HepG2 (cell line): ENCODE results near the gene ELK1. TPM values are rescaled to one million over a fixed set of nuclear protein-coding genes. Genes with fewer than 3 reads are reported as not detected.

ENCODE experiments used
- ADNP ChIP-seq: sonication (generic); formaldehyde crosslinking; IDR thresholded peaks from 2 replicates; pipeline ENCODE4 v1.4.0; 2020; ENCODE audit warnings: missing genetic modification reagents
- EZH2 ChIP-seq: conservative IDR thresholded peaks from 2 replicates; pipeline ENCODE4 v1.6.1; 2012; ENCODE audit warnings: mild to moderate bottlenecking, low read depth, low read length, moderate library complexity
- FOSL2 ChIP-seq: sonication (generic); formaldehyde crosslinking; IDR thresholded peaks from 2 replicates; pipeline ENCODE4 v1.4.0; 2020; ENCODE audit warnings: missing genetic modification reagents
- KDM6A ChIP-seq: IDR thresholded peaks from 2 replicates; pipeline ENCODE4 v1.6.1; 2016; ENCODE audit warnings: low read depth
- KMT2A ChIP-seq: sonication (generic); formaldehyde crosslinking; IDR thresholded peaks from 2 replicates; pipeline ENCODE4 v1.4.0; 2020; ENCODE audit warnings: missing genetic modification reagents
- PHF20 ChIP-seq: sonication (generic); formaldehyde crosslinking; IDR thresholded peaks from 2 replicates; pipeline ENCODE4 v1.5.0; 2020; ENCODE audit warnings: mild to moderate bottlenecking, missing genetic modification reagents
- RARA ChIP-seq: IDR thresholded peaks from 2 replicates; pipeline ENCODE4 v1.6.1; 2016; ENCODE audit warnings: missing genetic modification reagents, missing compliant biosample characterization
- SIN3B ChIP-seq: fragments of 150-350 bp; IDR thresholded peaks from 2 replicates; pipeline ENCODE4 v1.6.1; 2014; ENCODE audit warnings: low read length
- TCF7L2 ChIP-seq: IDR thresholded peaks from 2 replicates; pipeline ENCODE4 v1.6.1; 2011; ENCODE audit warnings: mild to moderate bottlenecking, low read depth, low read length, moderate library complexity
- TEAD3 ChIP-seq: optimal IDR thresholded peaks from 2 replicates; pipeline ENCODE3; 2016; ENCODE audit warnings: borderline replicate concordance
- TMF1 ChIP-seq: sonication (generic); formaldehyde crosslinking; IDR thresholded peaks from 2 replicates; pipeline ENCODE4 v1.8.1; 2022; ENCODE audit warnings: low read depth, missing genetic modification reagents
- ZBTB20 ChIP-seq: sonication (generic); formaldehyde crosslinking; IDR thresholded peaks from 2 replicates; pipeline ENCODE4 v1.8.1; 2023; ENCODE audit warnings: missing genetic modification reagents, low read depth, mild to moderate bottlenecking, borderline replicate concordance
- ZNF224 ChIP-seq: sonication (generic); formaldehyde crosslinking; IDR thresholded peaks from 2 replicates; pipeline ENCODE4 v1.5.0; 2020; ENCODE audit warnings: mild to moderate bottlenecking, missing genetic modification reagents
- ZNF225 ChIP-seq: sonication (generic); formaldehyde crosslinking; IDR thresholded peaks from 2 replicates; pipeline ENCODE4 v1.4.0; 2020; ENCODE audit warnings: mild to moderate bottlenecking, missing genetic modification reagents
- ZNF562 ChIP-seq: sonication (generic); formaldehyde crosslinking; IDR thresholded peaks from 2 replicates; pipeline ENCODE4 v1.8.0; 2022; ENCODE audit warnings: missing genetic modification reagents, borderline replicate concordance
- ZNF615 ChIP-seq: sonication (generic); formaldehyde crosslinking; IDR thresholded peaks from 2 replicates; pipeline ENCODE4 v1.5.0; 2020; ENCODE audit warnings: mild to moderate bottlenecking, missing genetic modification reagents, borderline replicate concordance
- ZNF720 ChIP-seq: sonication (generic); formaldehyde crosslinking; IDR thresholded peaks from 2 replicates; pipeline ENCODE4 v1.4.0; 2020; ENCODE audit warnings: missing genetic modification reagents
- ZNF768 ChIP-seq: sonication (generic); formaldehyde crosslinking; IDR thresholded peaks from 2 replicates; pipeline ENCODE4 v1.4.0; 2020; ENCODE audit warnings: missing genetic modification reagents
- ZNF792 ChIP-seq: IDR thresholded peaks from 2 replicates; pipeline ENCODE4 v1.6.1; 2016
- ZNF816 ChIP-seq: sonication (generic); formaldehyde crosslinking; IDR thresholded peaks from 2 replicates; pipeline ENCODE4 v1.8.0; 2022; ENCODE audit warnings: missing genetic modification reagents, mild to moderate bottlenecking, borderline replicate concordance
- ZNF83 ChIP-seq: sonication (generic); formaldehyde crosslinking; IDR thresholded peaks from 2 replicates; pipeline ENCODE4 v1.4.0; 2020; ENCODE audit warnings: missing genetic modification reagents, mild to moderate bottlenecking, borderline replicate concordance
- polyA plus RNA-seq, 8 experiments: library from polyadenylated mRNA; depleted of rRNA in 3 of 8; stranded (reverse) in 7 of 8; unstranded in 1 of 8; fragments of >200 nt; fragmentation: Illumina TruSeq in 4 of 8; extraction: Trizol in 4 of 8; gene quantifications; 2 replicates each; pipeline versions ENCODE4 v1.2.1 to v1.2.3, GENCODE V29; 2011 to 2016; ENCODE audit warnings: low read depth in 4 of 8, missing spikeins in 1 of 8, mixed read lengths in 1 of 8; ENCODE audit not compliant: insufficient read depth in 1 of 8
- total RNA-seq, 5 experiments: library from RNA; depleted of rRNA; stranded (reverse); fragments of >200 nt; fragmentation: Illumina TruSeq; extraction: Trizol; gene quantifications; 2 replicates each; pipeline ENCODE4 v1.2.3, GENCODE V29; 2016; ENCODE audit warnings: low read depth in 1 of 5
- TF ChIP-seq, protein P1 (sequence below): sonication (generic); formaldehyde crosslinking; IDR thresholded peaks from 2 replicates; pipeline ENCODE4 v1.8.1; 2022; ENCODE audit warnings: low read depth, mild to moderate bottlenecking, missing genetic modification reagents
- TF ChIP-seq, protein P2 (sequence below): sonication (generic); formaldehyde crosslinking; IDR thresholded peaks from 2 replicates; pipeline ENCODE4 v1.8.0; 2022; ENCODE audit warnings: missing genetic modification reagents, mild to moderate bottlenecking, moderate library complexity, borderline replicate concordance
- TF ChIP-seq, protein P3 (sequence below): IDR thresholded peaks from 2 replicates; pipeline ENCODE4 v1.6.1; 2016; ENCODE audit warnings: missing genetic modification reagents, missing compliant biosample characterization

The ELK1 gene
- total and polyA plus RNA-seq, 2 of the 13 experiments (the other 11 are each of a cell fraction or from before 2014, with no cell fraction given): 4.3 to 7.2 TPM

DNA sequence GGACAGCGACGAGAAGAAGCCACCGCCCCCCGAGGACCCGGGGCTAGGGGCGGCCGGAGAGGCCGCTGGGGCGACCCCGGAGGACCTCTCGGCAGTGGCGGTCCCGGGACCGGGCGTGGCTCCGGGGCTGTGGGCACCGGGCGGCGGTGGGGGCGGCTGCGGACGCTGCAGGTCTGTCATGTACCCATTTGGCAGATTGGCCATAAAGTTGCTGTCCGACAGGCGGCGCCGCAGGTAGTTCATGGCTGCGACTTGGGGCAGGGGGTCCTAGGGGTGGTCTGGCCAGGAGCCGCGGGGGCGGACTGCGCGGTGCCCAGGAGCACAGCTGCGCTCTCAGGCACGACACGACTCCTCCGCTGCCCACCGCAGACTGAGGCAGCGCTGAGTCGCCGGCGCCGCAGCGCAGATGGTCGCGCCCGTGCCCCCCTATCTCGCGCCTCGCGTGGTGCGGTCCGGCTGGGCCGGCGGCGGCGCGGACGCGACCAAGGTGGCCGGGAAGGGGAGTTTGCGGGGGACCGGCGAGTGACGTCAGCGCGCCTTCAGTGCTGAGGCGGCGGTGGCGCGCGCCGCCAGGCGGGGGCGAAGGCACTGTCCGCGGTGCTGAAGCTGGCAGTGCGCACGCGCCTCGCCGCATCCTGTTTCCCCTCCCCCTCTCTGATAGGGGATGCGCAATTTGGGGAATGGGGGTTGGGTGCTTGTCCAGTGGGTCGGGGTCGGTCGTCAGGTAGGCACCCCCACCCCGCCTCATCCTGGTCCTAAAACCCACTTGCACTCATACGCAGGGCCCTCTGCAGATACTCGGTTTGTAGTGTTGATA is 30.7 kb downstream of the ELK1 start, which contains the start of gene SYN1 (continued):
- TF ChIP-seq ZNF83 (CRISPR knock-in tag) (0 out of 2 replicates have a peak, but pooled peaks have one; percentile 46), EZH2 (no peak), ZNF720 (CRISPR knock-in tag) (no peak), KDM6A (no peak), ZBTB20 (CRISPR knock-in tag) (no peak), RARA (CRISPR knock-in tag) (0 out of 2 replicates have a peak, but pooled peaks have one; percentile 30), ZNF816 (0 out of 2 replicates have a peak, but pooled peaks have one; percentile 51), ZNF768 (CRISPR knock-in tag) (peak; percentile 30; the same call in 1 of the 2 replicates), ZNF615 (CRISPR knock-in tag) (no peak), ZNF225 (CRISPR knock-in tag) (no peak), ZNF224 (CRISPR knock-in tag) (no peak), TCF7L2 (no peak), ADNP (CRISPR knock-in tag) (no peak), ZNF562 (CRISPR knock-in tag) (no peak), ZNF792 (CRISPR knock-in tag) (0 out of 2 replicates have a peak, but pooled peaks have one; percentile 58), FOSL2 (CRISPR knock-in tag) (peak; percentile 56), KMT2A (CRISPR knock-in tag) (no peak), TMF1 (CRISPR knock-in tag) (peak; percentile 84), TEAD3 (peak; percentile 30), SIN3B (no peak), PHF20 (no peak)
- TF ChIP-seq, protein P1, sequence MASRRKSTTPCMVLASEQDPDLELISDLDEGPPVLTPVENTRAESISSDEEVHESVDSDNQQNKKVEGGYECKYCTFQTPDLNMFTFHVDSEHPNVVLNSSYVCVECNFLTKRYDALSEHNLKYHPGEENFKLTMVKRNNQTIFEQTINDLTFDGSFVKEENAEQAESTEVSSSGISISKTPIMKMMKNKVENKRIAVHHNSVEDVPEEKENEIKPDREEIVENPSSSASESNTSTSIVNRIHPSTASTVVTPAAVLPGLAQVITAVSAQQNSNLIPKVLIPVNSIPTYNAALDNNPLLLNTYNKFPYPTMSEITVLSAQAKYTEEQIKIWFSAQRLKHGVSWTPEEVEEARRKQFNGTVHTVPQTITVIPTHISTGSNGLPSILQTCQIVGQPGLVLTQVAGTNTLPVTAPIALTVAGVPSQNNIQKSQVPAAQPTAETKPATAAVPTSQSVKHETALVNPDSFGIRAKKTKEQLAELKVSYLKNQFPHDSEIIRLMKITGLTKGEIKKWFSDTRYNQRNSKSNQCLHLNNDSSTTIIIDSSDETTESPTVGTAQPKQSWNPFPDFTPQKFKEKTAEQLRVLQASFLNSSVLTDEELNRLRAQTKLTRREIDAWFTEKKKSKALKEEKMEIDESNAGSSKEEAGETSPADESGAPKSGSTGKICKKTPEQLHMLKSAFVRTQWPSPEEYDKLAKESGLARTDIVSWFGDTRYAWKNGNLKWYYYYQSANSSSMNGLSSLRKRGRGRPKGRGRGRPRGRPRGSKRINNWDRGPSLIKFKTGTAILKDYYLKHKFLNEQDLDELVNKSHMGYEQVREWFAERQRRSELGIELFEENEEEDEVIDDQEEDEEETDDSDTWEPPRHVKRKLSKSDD (CRISPR knock-in tag): 0 out of 2 replicates have a peak, but pooled peaks have one; percentile 60
- TF ChIP-seq, protein P2, sequence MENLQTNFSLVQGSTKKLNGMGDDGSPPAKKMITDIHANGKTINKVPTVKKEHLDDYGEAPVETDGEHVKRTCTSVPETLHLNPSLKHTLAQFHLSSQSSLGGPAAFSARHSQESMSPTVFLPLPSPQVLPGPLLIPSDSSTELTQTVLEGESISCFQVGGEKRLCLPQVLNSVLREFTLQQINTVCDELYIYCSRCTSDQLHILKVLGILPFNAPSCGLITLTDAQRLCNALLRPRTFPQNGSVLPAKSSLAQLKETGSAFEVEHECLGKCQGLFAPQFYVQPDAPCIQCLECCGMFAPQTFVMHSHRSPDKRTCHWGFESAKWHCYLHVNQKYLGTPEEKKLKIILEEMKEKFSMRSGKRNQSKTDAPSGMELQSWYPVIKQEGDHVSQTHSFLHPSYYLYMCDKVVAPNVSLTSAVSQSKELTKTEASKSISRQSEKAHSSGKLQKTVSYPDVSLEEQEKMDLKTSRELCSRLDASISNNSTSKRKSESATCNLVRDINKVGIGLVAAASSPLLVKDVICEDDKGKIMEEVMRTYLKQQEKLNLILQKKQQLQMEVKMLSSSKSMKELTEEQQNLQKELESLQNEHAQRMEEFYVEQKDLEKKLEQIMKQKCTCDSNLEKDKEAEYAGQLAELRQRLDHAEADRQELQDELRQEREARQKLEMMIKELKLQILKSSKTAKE (CRISPR knock-in tag): no peak
- TF ChIP-seq, protein P3, sequence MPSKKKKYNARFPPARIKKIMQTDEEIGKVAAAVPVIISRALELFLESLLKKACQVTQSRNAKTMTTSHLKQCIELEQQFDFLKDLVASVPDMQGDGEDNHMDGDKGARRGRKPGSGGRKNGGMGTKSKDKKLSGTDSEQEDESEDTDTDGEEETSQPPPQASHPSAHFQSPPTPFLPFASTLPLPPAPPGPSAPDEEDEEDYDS (CRISPR knock-in tag): no peak
